Body of pancreas (tissue), 4 donors: ENCODE data around the gene MUC6. TPM values are rescaled to one million over a fixed set of nuclear protein-coding genes. Genes with fewer than 3 reads are reported as not detected.

Experiments used
- ATAC-seq: fragments of 150-250 bp; one replicate; pipeline ENCODE4 v1.9.1; 2016
- DNase-seq, 4 donors: peaks; one replicate each; pipeline ENCODE4 v3.0.0-alpha.2; 2019
- H3K27ac ChIP-seq, 4 donors: fragments of 200-600 bp; sonication (generic); 1 replicate in 3 of 4; 2 replicates in 1 of 4; pipeline versions ENCODE4 v1.5.1 to v1.6.1; 2016 to 2019; ENCODE audit warnings: mild to moderate bottlenecking in 1 of 4, mixed read lengths in 1 of 4, moderate library complexity in 1 of 4
- H3K27me3 ChIP-seq, 2 donors: fragments of 200-600 bp; sonication (generic); one replicate each; pipeline ENCODE4 v1.6.0; 2016; ENCODE audit warnings: mild to moderate bottlenecking in 1 of 2
- H3K36me3 ChIP-seq, 2 donors: fragments of 200-600 bp; sonication (generic); replicated peaks in 1 of 2; 2 replicates each; pipeline ENCODE4 v1.5.1; 2016; ENCODE audit warnings: low read depth in 2 of 2; ENCODE audit not compliant: insufficient read depth in 1 of 2
- H3K4me1 ChIP-seq: fragments of 200-600 bp; sonication (generic); one replicate; pipeline ENCODE4 v1.6.0; 2016
- H3K4me3 ChIP-seq, 2 donors: fragments of 200-600 bp; sonication (generic); 1 replicate in 1 of 2; 2 replicates in 1 of 2; pipeline ENCODE4 v1.5.1; 2016 to 2019
- H3K9me3 ChIP-seq, 3 donors: fragments of 200-600 bp; sonication (generic); 1 replicate in 2 of 3; 2 replicates in 1 of 3; pipeline ENCODE4 v1.5.1; 2016
- CTCF ChIP-seq, 7 experiments: fragments of 450-650 bp in 4 of 7; fragments of 200-600 bp in 3 of 7; sonication (generic) in 3 of 7; IDR thresholded peaks; one replicate each; pipeline ENCODE4 v1.5.1; 2016 to 2019; ENCODE audit warnings: antibody characterized with exemption in 7 of 7
- POLR2A ChIP-seq, 3 donors: fragments of 450-650 bp; IDR thresholded peaks; one replicate each; pipeline ENCODE4 v1.6.1; 2016; ENCODE audit warnings: antibody characterized with exemption in 3 of 3, mild to moderate bottlenecking in 2 of 3
- WGBS, 2 donors: methylation state at CpG; one replicate each; pipeline ENCODE4 v1.1.5; 2017; 5-methylcytosine and 5-hydroxymethylcytosine counted together
- intact Hi-C: fragments of 100-400 bp; cut with DNase I; formaldehyde crosslinking; loops from one replicate; pipeline ENCODE4 v1.15.1; 2023
- total RNA-seq, 2 donors: library from RNA; depleted of rRNA; stranded (reverse); fragments of >200 nt; gene quantifications; one replicate each; pipeline ENCODE4 v1.1.0, GENCODE V29; 2016

Gene MUC6
- total RNA-seq, 2 donors from 2014 or later: 101 to 194 TPM

- no peak for TF ChIP-seq POLR2A (IDR thresholded peaks at IDR 0.05)
- no peak for TF ChIP-seq CTCF (IDR thresholded peaks at IDR 0.05)
- DNase-seq (no peak), ATAC-seq (no peak)
- Histone ChIP-seq H3K27me3 (no peaks in the 10 kb centered on the region), H3K36me3 (peaks cover 0 to 3% of the 10 kb centered on the region in 2 donors), H3K4me3 (no peak overlapping the region), H3K9me3 (no peaks in the 10 kb centered on the region), H3K27ac (no peak overlapping the region), H3K4me1 (peaks cover 13% of the 10 kb centered on the region)
- WGBS, 2 donors: 79% methylated on average over 12 to 24 of the region's 25 CpGs
- intact Hi-C loops: no loop called here
Measured at GRCh38 chr11:1029051-1029450, 7.5 kb downstream of the MUC6 start.

DNA sequence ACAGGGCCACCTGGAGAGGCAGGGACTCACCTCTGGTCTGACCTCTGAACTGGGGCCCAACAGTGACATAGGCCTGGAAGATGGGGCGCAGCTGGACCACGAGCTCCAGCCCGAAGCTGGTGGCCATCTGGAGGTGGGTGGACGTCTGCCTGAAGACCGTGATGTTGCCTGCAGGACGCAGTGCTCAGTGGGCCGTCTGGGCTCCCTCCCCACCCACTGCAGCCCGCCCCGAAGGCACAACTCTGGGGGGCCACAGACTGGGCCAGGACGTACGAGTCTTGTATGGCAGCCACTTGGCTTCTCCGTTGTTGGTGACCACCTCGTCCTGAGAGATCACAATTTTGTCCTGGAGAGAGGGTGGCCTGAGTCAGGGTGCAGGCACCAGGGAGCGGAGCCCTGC lies 7.9 kb downstream of the MUC6 start:
- TF ChIP-seq POLR2A (IDR thresholded peaks at IDR 0.05) (no peak), CTCF (IDR thresholded peaks at IDR 0.05) (no peak)
- intact Hi-C loops: no loop called here

GRCh38 chr11:1028291-1028540 lies 8.3 kb downstream of the MUC6 start:
- 93 to 100% methylated on average over 1 to 7 of the region's 17 CpGs for WGBS, 2 donors
- intact Hi-C loops: no loop called here
- H3K27me3 ChIP-seq: no peaks in the 10 kb centered on the region

More for the DNA sequence above, 7.9 kb downstream of the MUC6 start:
- Histone ChIP-seq H3K27ac (no peak overlapping the region), H3K9me3 (no peaks in the 10 kb centered on the region), H3K4me1 (peaks cover 8% of the 10 kb centered on the region), H3K4me3 (no peak overlapping the region), H3K27me3 (no peaks in the 10 kb centered on the region), H3K36me3 (peaks cover 0 to 3% of the 10 kb centered on the region in 2 donors)
- 90 to 92% methylated on average over 8 to 14 of the region's 14 CpGs for WGBS, 2 donors
- ATAC-seq (no peak), DNase-seq (no peak)

GRCh38 chr11:1027483-1028290 lies 8.8 kb downstream of the MUC6 start:
- TF ChIP-seq CTCF (IDR thresholded peaks at IDR 0.05): no peak
- no peak for TF ChIP-seq POLR2A (IDR thresholded peaks at IDR 0.05)
- intact Hi-C loops: no loop called here
- ATAC-seq: no peak
- no peaks in the 10 kb centered on the region for H3K27me3 ChIP-seq
- no peaks in the 10 kb centered on the region for H3K4me1 ChIP-seq
- H3K4me3 ChIP-seq: no peak overlapping the region
- H3K27ac ChIP-seq: no peak overlapping the region
- 86 to 91% methylated on average over 11 to 28 of the region's 36 CpGs for WGBS, 2 donors
- no peak for DNase-seq
- H3K36me3 ChIP-seq: peaks cover 0 to 3% of the 10 kb centered on the region in 2 donors
- H3K9me3 ChIP-seq: no peaks in the 10 kb centered on the region

More at GRCh38 chr11:1028291-1028540, 8.3 kb downstream of the MUC6 start:
- Histone ChIP-seq H3K36me3 (peaks cover 0 to 3% of the 10 kb centered on the region in 2 donors), H3K9me3 (no peaks in the 10 kb centered on the region), H3K27ac (no peak overlapping the region), H3K4me1 (peaks cover 4% of the 10 kb centered on the region), H3K4me3 (no peak overlapping the region)
- DNase-seq (no peak), ATAC-seq (no peak)
- TF ChIP-seq POLR2A (IDR thresholded peaks at IDR 0.05): no peak
- no peak for TF ChIP-seq CTCF (IDR thresholded peaks at IDR 0.05)
